Measurements from ENCODE around the gene LATS2.
"Not testable (repeated sequence)": the region's sequence is repeated elsewhere in the genome, so short reads cannot be mapped to it uniquely, and the experiment has no call there.

DNA sequence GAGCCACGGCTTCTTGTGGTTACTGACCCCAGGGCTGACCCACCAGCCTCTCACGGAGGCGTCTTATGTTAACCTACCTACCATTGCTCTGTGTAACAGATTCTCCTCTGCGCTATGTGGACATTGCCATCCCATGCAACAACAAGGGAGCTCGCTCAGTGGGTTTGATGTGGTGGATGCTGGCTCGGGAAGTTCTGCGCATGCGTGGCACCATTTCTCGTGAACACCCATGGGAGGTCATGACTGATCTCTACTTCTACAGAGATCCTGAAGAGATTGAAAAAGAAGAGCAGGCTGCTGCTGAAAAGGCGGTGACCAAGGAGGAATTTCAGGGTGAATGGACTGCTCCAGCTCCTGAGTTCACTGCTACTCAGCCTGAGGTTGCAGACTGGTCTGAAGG lies 99.7 kb downstream of the LATS2 start:
- not testable (repeated sequence) for TF ChIP-seq POLR2A (IDR thresholded peaks at IDR 0.05; ENCODE audit: extremely low read depth, insufficient read length); MYC (IDR thresholded peaks at IDR 0.05; ENCODE audit: low read depth, low read length)
- TF ChIP-seq, protein P1, sequence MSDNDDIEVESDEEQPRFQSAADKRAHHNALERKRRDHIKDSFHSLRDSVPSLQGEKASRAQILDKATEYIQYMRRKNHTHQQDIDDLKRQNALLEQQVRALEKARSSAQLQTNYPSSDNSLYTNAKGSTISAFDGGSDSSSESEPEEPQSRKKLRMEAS (IDR thresholded peaks at IDR 0.05; ENCODE audit: low read depth, low read length), result not testable (repeated sequence)
- TF ChIP-seq, protein P2, sequence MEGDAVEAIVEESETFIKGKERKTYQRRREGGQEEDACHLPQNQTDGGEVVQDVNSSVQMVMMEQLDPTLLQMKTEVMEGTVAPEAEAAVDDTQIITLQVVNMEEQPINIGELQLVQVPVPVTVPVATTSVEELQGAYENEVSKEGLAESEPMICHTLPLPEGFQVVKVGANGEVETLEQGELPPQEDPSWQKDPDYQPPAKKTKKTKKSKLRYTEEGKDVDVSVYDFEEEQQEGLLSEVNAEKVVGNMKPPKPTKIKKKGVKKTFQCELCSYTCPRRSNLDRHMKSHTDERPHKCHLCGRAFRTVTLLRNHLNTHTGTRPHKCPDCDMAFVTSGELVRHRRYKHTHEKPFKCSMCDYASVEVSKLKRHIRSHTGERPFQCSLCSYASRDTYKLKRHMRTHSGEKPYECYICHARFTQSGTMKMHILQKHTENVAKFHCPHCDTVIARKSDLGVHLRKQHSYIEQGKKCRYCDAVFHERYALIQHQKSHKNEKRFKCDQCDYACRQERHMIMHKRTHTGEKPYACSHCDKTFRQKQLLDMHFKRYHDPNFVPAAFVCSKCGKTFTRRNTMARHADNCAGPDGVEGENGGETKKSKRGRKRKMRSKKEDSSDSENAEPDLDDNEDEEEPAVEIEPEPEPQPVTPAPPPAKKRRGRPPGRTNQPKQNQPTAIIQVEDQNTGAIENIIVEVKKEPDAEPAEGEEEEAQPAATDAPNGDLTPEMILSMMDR (IDR thresholded peaks at IDR 0.05; ENCODE audit: low read depth, low read length), result not testable (repeated sequence)
